ENCODE data around the gene RPS26.

GRCh38 chr12:56082967-56083366 is 41.2 kb downstream of the RPS26 start:
- TF ChIP-seq CTCF (IDR thresholded peaks at IDR 0.05): no peak
- TF ChIP-seq POLR2A (IDR thresholded peaks at IDR 0.05): no peak
- TF ChIP-seq EP300 (IDR thresholded peaks at IDR 0.05): peak in 1 of 2 donors; percentile 70
